Activated naive CD8-positive, alpha-beta T cell treated with anti-CD3 and anti-CD28 coated beads for 36 hours (primary cell): ENCODE results near the gene SSC5D. TPM values are rescaled to one million over a fixed set of nuclear protein-coding genes. Genes with fewer than 3 reads are reported as not detected.

ENCODE experiments used
- DNase-seq: peaks from one replicate; pipeline ENCODE4 v3.0.0; 2021
- H3K27ac Mint-ChIP-seq: one replicate; pipeline ENCODE4 v1.8.0; 2022; ENCODE audit warnings: mild to moderate bottlenecking, moderate library complexity, mixed read lengths
- H3K27me3 Mint-ChIP-seq: one replicate; pipeline ENCODE4 v1.8.0; 2022; ENCODE audit warnings: mild to moderate bottlenecking, mixed read lengths
- H3K36me3 Mint-ChIP-seq: one replicate; pipeline ENCODE4 v1.8.0; 2021; ENCODE audit warnings: mild to moderate bottlenecking, mixed read lengths
- H3K4me1 Mint-ChIP-seq: one replicate; pipeline ENCODE4 v1.8.0; 2021; ENCODE audit warnings: mixed read lengths
- H3K4me3 Mint-ChIP-seq: one replicate; pipeline ENCODE4 v1.8.0; 2022; ENCODE audit warnings: mild to moderate bottlenecking, moderate library complexity, mixed read lengths
- H3K9me3 Mint-ChIP-seq: one replicate; pipeline ENCODE4 v1.8.0; 2022; ENCODE audit warnings: mixed read lengths
- total RNA-seq, 2 experiments: library from RNA; stranded (reverse); gene quantifications; one replicate each; pipeline ENCODE4 v1.2.3, GENCODE V29; 2021

SSC5D gene
- total RNA-seq, 2 experiments from 2014 or later: 0.46 to 1.4 TPM

GRCh38 chr19:55476100-55476775 is 12.0 kb upstream of the SSC5D start, which contains the start of gene ZNF628:
Gene ZNF628 (plus strand): TSS chr19:55476617. CDS start chr19:55479911, 3,294 bp downstream.
- H3K27me3 Mint-ChIP-seq: no peaks in the 10 kb centered on the region
- H3K4me3 Mint-ChIP-seq: peak within 1 kb of the TSS; percentile 89
- DNase-seq: peak; percentile 98
- H3K27ac Mint-ChIP-seq: peak within 1 kb of the TSS; percentile 93
- no peaks in the 10 kb centered on the region for H3K9me3 Mint-ChIP-seq
- H3K4me1 Mint-ChIP-seq: peaks cover 33% of the 10 kb centered on the region
- H3K36me3 Mint-ChIP-seq: peaks cover 2% of the 10 kb centered on the region

DNA sequence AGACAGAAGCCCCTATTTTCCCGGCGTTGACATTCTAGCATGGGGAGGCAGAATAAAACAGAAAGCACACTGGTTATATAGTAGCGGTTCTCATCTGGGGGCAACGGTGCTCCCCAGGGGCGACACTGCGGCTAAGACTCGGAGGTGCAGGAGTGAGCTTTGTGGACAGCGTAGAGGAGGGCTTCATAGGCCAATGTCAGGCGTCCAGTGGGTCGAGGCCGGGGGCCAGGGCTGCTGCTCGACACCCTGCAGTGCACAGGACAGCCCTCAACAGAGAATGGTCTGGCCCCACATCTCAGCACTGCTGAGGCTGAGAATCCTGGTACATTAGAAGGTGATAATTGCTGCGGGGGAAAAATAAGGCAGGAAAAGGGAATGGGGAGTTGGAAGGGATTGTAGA is 10.3 kb upstream of the SSC5D start:
- H3K27me3 Mint-ChIP-seq: no peaks in the 10 kb centered on the region
- H3K4me1 Mint-ChIP-seq: peaks cover 33% of the 10 kb centered on the region

DNA sequence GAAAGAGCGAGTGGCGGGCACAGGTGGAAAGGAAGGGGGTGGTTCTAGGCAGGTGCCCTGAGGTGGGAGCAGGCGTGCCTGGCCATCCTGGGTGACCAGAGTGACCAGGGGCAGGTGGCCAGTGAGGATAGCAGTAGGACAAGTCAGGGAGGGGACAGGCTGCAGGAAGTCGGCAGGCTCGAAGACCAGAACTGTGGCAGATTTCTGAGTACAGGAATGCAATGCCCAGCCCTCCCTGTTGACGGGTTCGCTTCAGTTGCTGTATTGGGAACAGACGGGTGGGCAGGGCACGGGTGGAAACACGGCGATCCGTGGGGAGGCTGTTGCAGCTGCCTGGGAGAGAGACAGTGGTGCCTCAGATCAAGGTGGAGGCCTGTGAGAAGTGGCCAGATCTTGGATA is 9.9 kb upstream of the SSC5D start:
- H3K9me3 Mint-ChIP-seq: no peaks in the 10 kb centered on the region
- peaks cover 2% of the 10 kb centered on the region for H3K36me3 Mint-ChIP-seq
- no peaks in the 10 kb centered on the region for H3K27me3 Mint-ChIP-seq

More for the DNA sequence above, 10.3 kb upstream of the SSC5D start:
- no peak overlapping the region for H3K27ac Mint-ChIP-seq
- H3K4me3 Mint-ChIP-seq: peak overlapping the region; percentile 89
- no peak for DNase-seq
- H3K36me3 Mint-ChIP-seq: peaks cover 2% of the 10 kb centered on the region
- no peaks in the 10 kb centered on the region for H3K9me3 Mint-ChIP-seq

GRCh38 chr19:55479045-55479444 is 9.2 kb upstream of the SSC5D start:
- Mint-ChIP-seq H3K27ac (no peak overlapping the region), H3K27me3 (no peaks in the 10 kb centered on the region), H3K36me3 (peaks cover 2% of the 10 kb centered on the region), H3K4me3 (no peak overlapping the region), H3K9me3 (no peaks in the 10 kb centered on the region), H3K4me1 (peaks cover 33% of the 10 kb centered on the region)
- no peak for DNase-seq

More for the DNA sequence above, 9.9 kb upstream of the SSC5D start:
- Mint-ChIP-seq H3K27ac (no peak overlapping the region), H3K4me1 (peaks cover 33% of the 10 kb centered on the region), H3K4me3 (peak overlapping the region; percentile 89)
- DNase-seq: no peak

GRCh38 chr19:55479451-55480230 is 8.6 kb upstream of the SSC5D start:
- H3K4me3 Mint-ChIP-seq: no peak overlapping the region
- no peak for DNase-seq
- H3K27ac Mint-ChIP-seq: no peak overlapping the region
- no peaks in the 10 kb centered on the region for H3K9me3 Mint-ChIP-seq
- peaks cover 2% of the 10 kb centered on the region for H3K36me3 Mint-ChIP-seq
- H3K4me1 Mint-ChIP-seq: peaks cover 33% of the 10 kb centered on the region
- no peaks in the 10 kb centered on the region for H3K27me3 Mint-ChIP-seq

GRCh38 chr19:55481148-55481793 is 7.0 kb upstream of the SSC5D start:
- peaks cover 2% of the 10 kb centered on the region for H3K36me3 Mint-ChIP-seq
- H3K4me3 Mint-ChIP-seq: no peak overlapping the region
- peaks cover 31% of the 10 kb centered on the region for H3K4me1 Mint-ChIP-seq
- no peak for DNase-seq
- no peaks in the 10 kb centered on the region for H3K27me3 Mint-ChIP-seq
- H3K27ac Mint-ChIP-seq: no peak overlapping the region
- H3K9me3 Mint-ChIP-seq: no peaks in the 10 kb centered on the region

DNA sequence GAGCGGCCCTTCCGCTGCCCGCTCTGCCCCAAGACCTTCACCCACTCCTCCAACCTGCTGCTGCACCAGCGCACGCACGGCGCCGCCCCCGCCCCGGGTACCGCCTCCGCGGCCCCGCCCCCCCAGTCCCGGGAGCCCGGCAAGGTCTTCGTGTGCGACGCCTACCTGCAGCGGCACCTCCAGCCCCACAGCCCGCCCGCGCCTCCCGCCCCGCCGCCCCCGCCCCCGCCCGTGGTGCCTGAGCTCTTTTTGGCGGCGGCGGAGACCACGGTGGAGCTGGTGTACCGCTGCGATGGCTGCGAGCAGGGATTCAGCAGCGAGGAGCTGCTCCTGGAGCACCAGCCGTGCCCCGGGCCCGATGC is 6.5 kb upstream of the SSC5D start:
- Mint-ChIP-seq H3K4me1 (peaks cover 31% of the 10 kb centered on the region), H3K36me3 (peaks cover 2% of the 10 kb centered on the region), H3K27me3 (no peaks in the 10 kb centered on the region), H3K9me3 (no peaks in the 10 kb centered on the region), H3K4me3 (no peak overlapping the region), H3K27ac (no peak overlapping the region)
- no peak for DNase-seq

DNA sequence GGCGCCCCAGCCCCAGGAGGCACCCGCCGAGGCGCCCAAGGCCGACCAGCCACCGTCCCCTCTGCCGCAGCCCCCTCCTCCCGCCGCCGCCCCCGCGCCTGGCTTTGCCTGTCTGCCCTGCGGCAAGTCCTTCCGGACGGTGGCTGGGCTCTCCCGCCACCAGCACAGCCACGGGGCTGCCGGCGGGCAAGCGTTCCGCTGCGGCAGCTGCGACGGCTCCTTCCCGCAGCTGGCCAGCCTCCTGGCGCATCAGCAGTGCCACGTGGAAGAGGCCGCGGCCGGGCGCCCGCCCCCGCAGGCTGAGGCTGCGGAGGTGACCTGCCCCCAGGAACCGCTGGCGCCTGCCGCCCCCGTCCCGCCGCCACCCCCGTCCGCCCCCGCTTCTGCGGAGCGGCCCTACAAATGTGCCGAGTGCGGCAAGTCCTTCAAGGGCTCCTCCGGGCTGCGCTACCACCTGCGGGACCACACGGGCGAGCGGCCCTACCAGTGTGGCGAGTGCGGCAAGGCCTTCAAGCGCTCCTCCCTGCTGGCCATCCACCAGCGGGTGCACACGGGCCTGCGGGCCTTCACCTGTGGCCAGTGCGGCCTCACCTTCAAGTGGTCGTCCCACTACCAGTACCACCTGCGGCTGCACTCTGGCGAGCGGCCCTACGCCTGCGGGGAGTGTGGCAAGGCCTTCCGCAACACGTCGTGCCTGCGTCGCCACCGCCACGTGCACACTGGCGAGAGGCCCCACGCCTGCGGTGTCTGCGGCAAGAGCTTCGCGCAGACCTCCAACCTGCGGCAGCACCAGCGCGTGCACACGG is 5.9 kb upstream of the SSC5D start:
- no peak for DNase-seq
- H3K4me3 Mint-ChIP-seq: no peak overlapping the region
- H3K27ac Mint-ChIP-seq: no peak overlapping the region
- no peaks in the 10 kb centered on the region for H3K27me3 Mint-ChIP-seq
- peaks cover 35% of the 10 kb centered on the region for H3K4me1 Mint-ChIP-seq
- no peaks in the 10 kb centered on the region for H3K9me3 Mint-ChIP-seq
- peaks cover 2% of the 10 kb centered on the region for H3K36me3 Mint-ChIP-seq

DNA sequence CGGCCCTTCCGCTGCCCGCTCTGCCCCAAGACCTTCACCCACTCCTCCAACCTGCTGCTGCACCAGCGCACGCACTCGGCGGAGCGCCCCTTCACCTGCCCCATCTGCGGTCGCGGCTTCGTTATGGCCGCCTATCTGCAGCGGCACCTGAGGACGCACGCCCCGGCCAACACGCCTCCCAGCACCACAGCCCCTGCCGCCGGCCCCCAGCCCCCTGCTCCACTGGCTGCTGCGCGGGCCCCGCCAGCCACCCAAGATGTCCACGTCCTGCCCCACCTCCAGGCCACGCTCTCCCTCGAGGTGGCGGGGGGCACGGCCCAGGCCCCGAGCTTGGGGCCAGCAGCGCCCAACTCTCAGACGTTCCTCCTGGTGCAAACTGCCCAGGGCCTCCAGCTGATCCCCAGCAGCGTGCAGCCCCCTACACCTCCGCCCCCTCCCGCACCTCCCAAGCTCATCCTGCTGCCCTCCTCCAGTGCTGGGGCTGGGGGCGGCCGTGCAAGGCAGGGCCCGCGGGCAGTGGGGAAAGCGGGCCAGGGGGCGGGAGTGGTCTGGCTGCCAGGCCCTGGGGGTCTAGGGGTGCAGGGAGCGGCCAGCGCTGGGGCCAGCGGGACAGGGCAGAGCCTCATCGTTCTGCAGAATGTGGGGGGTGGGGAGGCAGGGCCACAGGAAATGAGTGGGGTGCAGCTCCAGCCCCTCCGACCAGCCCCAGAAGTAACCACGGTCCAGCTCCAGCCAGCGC is 5.1 kb upstream of the SSC5D start:
- H3K4me3 Mint-ChIP-seq: no peak overlapping the region
- H3K27ac Mint-ChIP-seq: no peak overlapping the region
- no peaks in the 10 kb centered on the region for H3K9me3 Mint-ChIP-seq
- peaks cover 34% of the 10 kb centered on the region for H3K4me1 Mint-ChIP-seq
- DNase-seq: no peak
- no peaks in the 10 kb centered on the region for H3K27me3 Mint-ChIP-seq
- peaks cover 2% of the 10 kb centered on the region for H3K36me3 Mint-ChIP-seq

- H3K27me3 Mint-ChIP-seq: no peaks in the 10 kb centered on the region
- H3K4me1 Mint-ChIP-seq: peaks cover 27% of the 10 kb centered on the region
- no peaks in the 10 kb centered on the region for H3K36me3 Mint-ChIP-seq
- H3K27ac Mint-ChIP-seq: no peak overlapping the region
- peak overlapping the region; percentile 61 for H3K4me3 Mint-ChIP-seq
- H3K9me3 Mint-ChIP-seq: no peaks in the 10 kb centered on the region
- DNase-seq: no peak
Observed at GRCh38 chr19:55483706-55484592, 4.3 kb upstream of the SSC5D start.

- DNase-seq: peak; percentile 80
- no peaks in the 10 kb centered on the region for H3K36me3 Mint-ChIP-seq
- peaks cover 21% of the 10 kb centered on the region for H3K4me1 Mint-ChIP-seq
- H3K27me3 Mint-ChIP-seq: no peaks in the 10 kb centered on the region
- H3K4me3 Mint-ChIP-seq: peak within 1 kb of the TSS; percentile 84
- peak within 1 kb of the TSS; percentile 82 for H3K27ac Mint-ChIP-seq
- no peaks in the 10 kb centered on the region for H3K9me3 Mint-ChIP-seq
Observed at GRCh38 chr19:55484593-55485438, 3.4 kb upstream of the SSC5D start, which contains the start of gene NAT14. Gene NAT14 (plus strand): TSS chr19:55485188. CDS start chr19:55485709, 521 bp downstream.

DNA sequence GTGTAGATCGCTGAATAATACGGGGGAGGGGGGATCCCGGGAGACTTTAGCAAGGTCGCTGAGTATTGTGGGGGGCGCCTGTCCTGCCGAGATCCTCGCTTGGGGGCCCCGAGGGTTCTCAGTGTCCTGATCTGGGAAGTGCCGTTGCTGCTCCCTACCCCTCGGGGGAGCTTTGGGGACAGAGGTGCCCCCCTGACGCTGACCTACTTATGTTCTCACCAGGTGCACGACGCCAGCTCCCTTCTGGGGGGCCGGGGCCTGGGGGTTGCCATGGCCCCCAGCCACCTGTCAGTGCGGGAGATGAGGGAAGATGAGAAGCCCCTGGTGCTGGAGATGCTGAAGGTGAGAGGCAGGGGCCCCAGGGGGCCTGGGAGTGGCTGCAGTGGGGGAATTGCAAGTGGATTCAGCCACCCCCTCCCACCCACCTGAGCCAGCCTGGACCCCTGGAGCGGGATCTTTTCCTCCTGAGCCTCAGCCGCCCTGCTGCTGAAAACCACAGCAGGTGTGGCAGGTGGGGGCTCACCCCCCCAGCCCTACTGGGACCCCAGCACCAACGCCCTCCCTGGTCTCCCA is 2.7 kb upstream of the SSC5D start:
- H3K4me3 Mint-ChIP-seq: peak overlapping the region; percentile 84
- no peaks in the 10 kb centered on the region for H3K9me3 Mint-ChIP-seq
- H3K4me1 Mint-ChIP-seq: peaks cover 18% of the 10 kb centered on the region
- H3K27me3 Mint-ChIP-seq: no peaks in the 10 kb centered on the region
- DNase-seq: no peak
- H3K27ac Mint-ChIP-seq: peak overlapping the region; percentile 82
- H3K36me3 Mint-ChIP-seq: no peaks in the 10 kb centered on the region
